ENCODE data around the gene SPAG5. TPM values are rescaled to one million over a fixed set of nuclear protein-coding genes. Genes with fewer than 3 reads are reported as not detected.

Gene SPAG5
- total and polyA plus RNA-seq, 10 of the 15 experiments (the other 5 are each of a cell fraction or from before 2014, with no cell fraction given), result 73.5 to 171 (median 106) TPM

- TF ChIP-seq BCL3 (IDR thresholded peaks at IDR 0.05; ENCODE audit: borderline replicate concordance, insufficient read depth, low read depth, low read length, poor library complexity, severe bottlenecking), result no peak
- TF ChIP-seq POU2F2 (IDR thresholded peaks at IDR 0.05; ENCODE audit: borderline replicate concordance, low read depth, low read length), result no peak
- no peak for TF ChIP-seq KAT2A (conservative IDR thresholded peaks at IDR 0.05; ENCODE audit: control insufficient read depth, low read depth, low read length)
- no peak for TF ChIP-seq DPF2 (IDR thresholded peaks at IDR 0.05)
Observed at GRCh38 chr17:28572259-28573039, 26.4 kb downstream of the SPAG5 start (continued).

- peak; percentile 97 for ATAC-seq
- H3K27ac ChIP-seq (ENCODE audit: control insufficient read depth, insufficient read depth), result peak within 1 kb of the TSS; percentile 85
- no peaks in the 10 kb centered on the region for H3K9me3 ChIP-seq (replicated peaks; ENCODE audit: control insufficient read depth, insufficient read depth, low read length)
- H3K36me3 ChIP-seq (ENCODE audit: control insufficient read depth in 2 of 2, insufficient read depth in 2 of 2, low read length in 1 of 2), result peaks cover 0 to 16% of the 10 kb centered on the region in 2 experiments; a peak in 1 of 4 replicates
- H4K20me1 ChIP-seq (ENCODE audit: control insufficient read depth, insufficient read depth), result no peaks in the 10 kb centered on the region
- WGBS (ENCODE audit: insufficient coverage, insufficient replicate concordance, low lambda C conversion rate, missing lambda C conversion rate), result 3% methylated on average over 46 of the region's 49 CpGs
- H2AFZ ChIP-seq (ENCODE audit: control insufficient read depth, low read depth, low read length), result peak within 1 kb of the TSS; percentile 79
- H3K27me3 ChIP-seq (replicated peaks in 1 of 2; ENCODE audit: control insufficient read depth in 2 of 2, insufficient read depth in 2 of 2, low read length in 1 of 2), result no peaks in the 10 kb centered on the region
- peak within 1 kb of the TSS; percentile 84 for H3K4me2 ChIP-seq (ENCODE audit: control insufficient read depth, insufficient read depth)
- peak within 1 kb of the TSS; percentile 90 for H3K9ac ChIP-seq (ENCODE audit: control insufficient read depth, insufficient read depth, low read length)
- BruUV-seq (replicated peaks), result TSS peak; percentile 75
- H3K4me1 ChIP-seq (ENCODE audit: control insufficient read depth, insufficient read depth, low read length), result peaks cover 22% of the 10 kb centered on the region
- peak; percentile 68 for DNase-seq (ENCODE audit: low read depth, low spot score)
- ChIA-PET POLR2A (interaction anchor here (0.7 to 9.9 kb wide), 16 partner anchors 8 to 236 kb away, joined by 3 to 148 read pairs (median 4); partner anchors contain the start of genes BLTP2, IFT20, RPL23A and SPAG5), CTCF (interaction anchor here (1.2 to 6.6 kb wide), 6 partner anchors 22 to 87 kb away, joined by 4 to 83 read pairs (median 6); no protein-coding TSS in a partner anchor), SMC1A (ENCODE audit: uncharacterized antibody, unreplicated experiment) (interaction anchor here (0.6 to 8.3 kb wide), 9 partner anchors 14 to 72 kb away, joined by 3 to 89 read pairs (median 5); no protein-coding TSS in a partner anchor), RAD21 (ENCODE audit: unreplicated experiment) (interaction anchor here (0.9 to 7.1 kb wide), 10 partner anchors 19 to 156 kb away, joined by 3 to 102 read pairs (median 6); partner anchors contain the start of genes BLTP2, PROCA1, SPAG5 and UNC119)
- intact Hi-C loops (cut with micrococcal nuclease; ENCODE audit: unreplicated experiment), result loop anchor here (5.0 kb wide), 1 partner anchor 51 kb away; no protein-coding TSS in a partner anchor
- H3K79me2 ChIP-seq (ENCODE audit: control insufficient read depth, insufficient read depth, low read length), result peaks cover 67% of the 10 kb centered on the region
- peak within 1 kb of the TSS; percentile 90 for H3K4me3 ChIP-seq
- in situ Hi-C loops (cut with MboI), result loop anchor here (25.0 kb wide), 1 partner anchor 1084 kb away; no protein-coding TSS in a partner anchor
- no peak for FAIRE-seq
- peak; percentile 58 for TF ChIP-seq LARP7 (IDR thresholded peaks at IDR 0.05)
- no peak for TF ChIP-seq RAD21 (IDR thresholded peaks at IDR 0.05; ENCODE audit: insufficient read depth, low read depth, low read length)
- TF ChIP-seq, protein P1, sequence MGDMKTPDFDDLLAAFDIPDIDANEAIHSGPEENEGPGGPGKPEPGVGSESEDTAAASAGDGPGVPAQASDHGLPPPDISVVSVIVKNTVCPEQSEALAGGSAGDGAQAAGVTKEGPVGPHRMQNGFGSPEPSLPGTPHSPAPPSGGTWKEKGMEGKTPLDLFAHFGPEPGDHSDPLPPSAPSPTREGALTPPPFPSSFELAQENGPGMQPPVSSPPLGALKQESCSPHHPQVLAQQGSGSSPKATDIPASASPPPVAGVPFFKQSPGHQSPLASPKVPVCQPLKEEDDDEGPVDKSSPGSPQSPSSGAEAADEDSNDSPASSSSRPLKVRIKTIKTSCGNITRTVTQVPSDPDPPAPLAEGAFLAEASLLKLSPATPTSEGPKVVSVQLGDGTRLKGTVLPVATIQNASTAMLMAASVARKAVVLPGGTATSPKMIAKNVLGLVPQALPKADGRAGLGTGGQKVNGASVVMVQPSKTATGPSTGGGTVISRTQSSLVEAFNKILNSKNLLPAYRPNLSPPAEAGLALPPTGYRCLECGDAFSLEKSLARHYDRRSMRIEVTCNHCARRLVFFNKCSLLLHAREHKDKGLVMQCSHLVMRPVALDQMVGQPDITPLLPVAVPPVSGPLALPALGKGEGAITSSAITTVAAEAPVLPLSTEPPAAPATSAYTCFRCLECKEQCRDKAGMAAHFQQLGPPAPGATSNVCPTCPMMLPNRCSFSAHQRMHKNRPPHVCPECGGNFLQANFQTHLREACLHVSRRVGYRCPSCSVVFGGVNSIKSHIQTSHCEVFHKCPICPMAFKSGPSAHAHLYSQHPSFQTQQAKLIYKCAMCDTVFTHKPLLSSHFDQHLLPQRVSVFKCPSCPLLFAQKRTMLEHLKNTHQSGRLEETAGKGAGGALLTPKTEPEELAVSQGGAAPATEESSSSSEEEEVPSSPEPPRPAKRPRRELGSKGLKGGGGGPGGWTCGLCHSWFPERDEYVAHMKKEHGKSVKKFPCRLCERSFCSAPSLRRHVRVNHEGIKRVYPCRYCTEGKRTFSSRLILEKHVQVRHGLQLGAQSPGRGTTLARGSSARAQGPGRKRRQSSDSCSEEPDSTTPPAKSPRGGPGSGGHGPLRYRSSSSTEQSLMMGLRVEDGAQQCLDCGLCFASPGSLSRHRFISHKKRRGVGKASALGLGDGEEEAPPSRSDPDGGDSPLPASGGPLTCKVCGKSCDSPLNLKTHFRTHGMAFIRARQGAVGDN (IDR thresholded peaks at IDR 0.05), result no peak
- TF ChIP-seq MTA2 (IDR thresholded peaks at IDR 0.05; ENCODE audit: low read depth), result peak; percentile 25; the same call in 1 of the 2 replicates
- no peak for TF ChIP-seq NFIC (IDR thresholded peaks at IDR 0.05; ENCODE audit: low read depth, low read length)
- peak; percentile 32; the same call in 1 of the 2 replicates for TF ChIP-seq HCFC1 (IDR thresholded peaks at IDR 0.05; ENCODE audit: low read length)
- TF ChIP-seq BMI1 (IDR thresholded peaks at IDR 0.05; ENCODE audit: borderline replicate concordance), result no peak
- peak; percentile 44; the same call in 1 of the 2 replicates for TF ChIP-seq PAX5 (IDR thresholded peaks at IDR 0.05; ENCODE audit: borderline replicate concordance, low read depth, low read length)
Observed at GRCh38 chr17:28571361-28572122, 27.3 kb downstream of the SPAG5 start, which contains the start of gene PIGS. TSS of gene PIGS (minus strand) at chr17:28571524. CDS start at chr17:28571496, 28 bp downstream.

All from GM12878 (cell line).